Stimulated activated CD8-positive, alpha-beta memory T cell treated with anti-CD3 and anti-CD28 coated beads, Interleukin-4, amount 100 ng/mL, for 24 hours (primary cell): ENCODE data around the gene VAMP7.
"Not testable (repeated sequence)": the region's sequence is repeated elsewhere in the genome, so short reads cannot be mapped to it uniquely, and the experiment has no call there.

Experiments used
- DNase-seq: peaks from one replicate; pipeline ENCODE4 v3.0.0-alpha.2; 2020; ENCODE audit warnings: low read depth

VAMP7 gene

DNA sequence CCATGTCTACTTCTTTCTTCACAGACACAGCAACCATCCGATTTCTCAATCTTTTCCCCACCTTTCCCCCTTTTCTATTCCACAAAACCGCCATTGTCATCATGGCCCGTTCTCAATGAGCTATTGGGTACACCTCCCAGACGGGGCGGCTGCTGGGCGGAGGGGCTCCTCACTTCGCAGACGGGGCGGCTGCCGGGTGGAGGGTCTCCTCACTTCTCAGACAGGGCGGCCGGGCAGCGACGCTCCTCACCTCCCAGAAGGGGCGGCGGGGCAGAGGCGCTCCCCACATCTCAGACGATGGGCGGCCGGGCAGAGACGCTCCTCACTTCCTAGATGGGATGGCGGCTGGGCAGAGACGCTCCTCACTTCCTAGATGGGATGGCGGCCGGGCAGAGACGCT, 26.5 kb downstream of the VAMP7 start:
- not testable (repeated sequence) for DNase-seq

DNA sequence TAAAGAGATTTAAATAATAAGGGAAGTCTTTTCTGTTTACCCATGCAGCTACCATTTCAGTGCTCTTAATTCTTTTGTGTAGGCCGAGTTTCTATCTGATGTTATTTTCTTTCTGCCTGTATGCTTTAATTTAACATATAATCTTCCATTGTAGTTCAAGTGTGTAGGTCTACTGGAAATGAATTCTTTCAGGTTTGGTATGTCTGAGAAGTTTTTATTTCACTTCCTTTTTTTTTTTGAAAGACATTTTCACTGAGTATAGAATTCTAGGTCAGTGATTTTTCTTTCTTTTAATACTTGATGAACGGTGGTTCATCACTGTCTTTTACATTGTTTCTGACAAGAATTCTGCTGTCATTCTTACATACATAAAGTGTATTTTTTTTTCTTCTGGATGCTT, 42.1 kb downstream of the VAMP7 start:
- DNase-seq, result no peak

DNA sequence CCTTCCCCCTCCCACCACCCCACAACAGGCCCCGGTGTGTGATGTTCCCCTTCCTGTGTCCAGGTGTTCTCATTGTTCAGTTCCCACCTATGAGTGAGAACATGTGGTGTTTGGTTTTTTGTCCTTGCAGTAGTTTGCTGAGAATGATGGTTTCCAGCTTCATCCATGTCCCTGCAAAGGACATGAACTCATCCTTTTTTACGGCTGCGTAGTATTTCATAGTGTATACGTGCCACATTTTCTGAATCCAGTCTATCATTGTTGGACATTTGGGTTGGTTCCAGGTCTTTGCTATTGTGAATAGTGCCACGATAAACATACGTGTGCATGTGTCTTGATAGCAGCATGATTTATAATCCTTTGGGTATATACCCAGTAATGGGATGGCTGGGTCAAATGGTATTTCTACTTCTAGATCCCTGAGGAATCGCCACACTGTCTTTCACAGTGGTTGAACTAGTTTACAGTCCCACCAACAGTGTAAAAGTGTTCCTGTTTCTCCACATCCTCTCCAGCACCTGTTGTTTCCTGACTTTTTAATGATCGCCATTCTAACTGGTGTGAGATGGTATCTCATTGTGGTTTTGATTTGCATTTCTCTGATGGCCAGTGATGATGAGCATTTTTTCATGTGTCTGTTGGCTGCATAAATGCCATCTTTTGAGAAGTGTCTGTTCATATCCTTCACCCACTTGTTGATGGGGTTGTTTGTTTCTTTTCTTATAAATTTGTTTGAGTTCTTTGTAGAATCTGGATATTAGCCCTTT, 49.9 kb downstream of the VAMP7 start:
- not testable (repeated sequence) for DNase-seq

DNA sequence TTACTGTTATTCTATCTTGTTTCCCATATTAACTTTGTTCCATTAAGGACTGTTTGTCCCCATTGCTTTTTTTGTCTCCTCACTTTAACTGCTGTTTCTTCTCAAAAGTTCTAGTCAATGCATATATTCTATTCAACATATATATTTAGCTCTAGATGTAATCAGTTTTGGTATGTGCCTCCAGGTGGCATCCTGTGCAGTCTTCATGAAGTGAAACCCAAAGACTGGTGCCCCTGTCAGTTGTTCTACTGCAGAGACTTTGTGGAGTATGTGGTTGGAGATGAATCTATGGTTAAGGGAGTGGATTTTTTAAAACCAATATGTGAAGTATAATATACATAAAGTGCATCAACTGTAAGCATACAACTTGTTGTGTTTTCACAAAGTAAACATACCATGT, 57.0 kb downstream of the VAMP7 start:
- DNase-seq, result no peak

DNA sequence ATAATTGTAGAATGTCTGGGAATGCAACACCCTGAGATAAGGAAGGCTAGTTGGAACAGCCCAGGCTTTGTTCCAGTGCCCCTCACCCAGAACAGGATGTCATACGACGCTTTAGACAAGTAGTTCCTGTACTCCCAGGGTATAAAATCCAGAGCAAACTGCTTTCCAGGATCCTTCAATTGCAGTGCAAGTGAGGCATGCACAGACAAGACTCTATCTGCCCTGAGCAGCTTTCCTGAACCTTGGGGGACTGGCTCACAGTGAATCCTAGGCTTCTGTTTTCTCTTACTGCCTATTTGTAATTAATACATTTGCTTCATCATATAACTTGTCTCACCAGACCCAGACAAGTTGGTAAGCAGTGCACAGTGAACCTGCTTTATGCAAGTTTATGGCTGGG, 68.0 kb downstream of the VAMP7 start:
- DNase-seq, result no peak

DNA sequence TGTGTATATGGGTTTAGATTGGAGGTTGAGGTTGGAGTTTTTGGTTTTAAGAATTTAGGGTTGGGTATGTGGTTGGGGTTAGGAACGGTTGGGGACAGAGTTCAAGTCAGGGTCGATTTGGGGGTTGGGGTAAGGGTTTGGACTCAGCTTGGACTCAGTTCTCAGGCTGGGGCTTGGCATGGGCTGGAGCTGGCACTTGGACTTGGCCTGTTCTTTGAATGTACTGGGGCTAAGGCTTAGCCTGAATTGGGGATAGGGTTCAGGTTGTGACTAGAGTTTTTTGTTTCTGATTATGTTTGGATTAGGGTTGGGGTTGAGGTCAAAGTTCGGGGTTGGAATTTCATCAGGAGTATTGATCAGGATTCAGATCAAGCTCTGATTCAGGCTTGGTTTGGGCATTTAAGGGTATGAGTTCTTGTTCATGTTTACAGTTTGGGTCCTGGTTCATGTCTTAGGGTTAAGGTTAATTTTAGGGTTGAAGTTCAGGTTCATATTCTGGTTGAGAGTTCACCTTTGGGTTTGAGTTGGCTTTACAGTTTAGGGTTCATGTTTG, 70.2 kb downstream of the VAMP7 start:
- no peak for DNase-seq

DNA sequence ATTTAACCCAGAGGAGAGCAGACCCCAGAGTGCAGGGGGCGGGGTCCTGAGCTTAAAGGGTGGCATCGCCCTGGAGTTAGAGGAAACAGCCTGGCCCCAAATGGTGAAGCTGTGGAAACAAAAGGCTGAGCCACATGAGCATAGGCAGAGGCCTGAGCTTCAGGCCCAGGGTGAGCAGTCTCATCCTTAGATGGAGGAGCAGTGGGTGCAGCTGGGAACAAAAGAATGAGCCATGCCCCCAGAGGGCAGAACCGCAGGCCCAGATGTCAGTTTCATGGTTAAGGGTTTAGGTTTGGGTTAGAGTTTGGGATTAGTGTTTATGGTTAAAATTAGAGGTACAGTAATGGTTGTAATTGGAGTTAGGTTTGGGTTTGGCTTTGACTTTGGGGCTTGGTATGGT, 71.9 kb downstream of the VAMP7 start:
- DNase-seq, result no peak

DNA sequence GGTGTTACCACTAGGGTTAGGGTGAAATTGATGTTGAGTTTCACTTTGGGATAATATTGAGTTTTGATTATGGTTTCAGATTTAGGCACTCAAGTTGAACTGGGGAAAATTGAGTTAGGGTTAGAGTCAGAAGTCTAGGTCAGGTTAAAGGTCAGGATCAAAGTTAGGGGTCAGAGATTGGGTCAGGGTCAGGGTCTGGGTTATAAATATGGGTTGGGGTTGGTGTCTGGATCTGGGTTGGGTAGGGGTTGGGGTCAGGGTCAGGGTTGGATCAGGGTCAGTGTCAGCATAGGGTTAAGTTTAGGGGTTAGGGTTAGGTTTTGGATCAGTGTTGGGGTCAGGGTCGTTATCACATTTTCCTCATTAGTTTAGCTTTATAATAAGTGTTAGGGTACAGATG, 73.6 kb downstream of the VAMP7 start:
- DNase-seq, result no peak

DNA sequence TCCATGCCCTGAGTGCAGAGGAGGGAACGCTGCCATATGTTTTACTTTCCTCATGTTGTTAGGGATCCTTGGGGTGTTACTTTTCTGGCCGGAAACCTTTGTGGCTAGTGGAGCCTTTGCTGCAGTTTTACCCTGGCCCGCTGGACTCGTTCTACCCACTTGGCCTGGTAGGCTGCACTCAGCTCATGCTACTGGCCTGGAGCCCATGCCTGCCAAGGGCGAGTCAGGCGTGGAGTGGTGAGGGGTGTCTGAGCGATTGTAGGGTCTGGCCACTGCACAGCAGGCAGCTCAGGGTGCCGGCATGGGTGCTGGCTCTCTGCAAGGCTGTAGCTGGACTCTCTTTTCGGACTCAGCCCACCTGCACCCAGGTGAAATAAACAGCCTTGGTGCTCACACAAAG, 75.0 kb downstream of the VAMP7 start:
- no peak for DNase-seq

DNA sequence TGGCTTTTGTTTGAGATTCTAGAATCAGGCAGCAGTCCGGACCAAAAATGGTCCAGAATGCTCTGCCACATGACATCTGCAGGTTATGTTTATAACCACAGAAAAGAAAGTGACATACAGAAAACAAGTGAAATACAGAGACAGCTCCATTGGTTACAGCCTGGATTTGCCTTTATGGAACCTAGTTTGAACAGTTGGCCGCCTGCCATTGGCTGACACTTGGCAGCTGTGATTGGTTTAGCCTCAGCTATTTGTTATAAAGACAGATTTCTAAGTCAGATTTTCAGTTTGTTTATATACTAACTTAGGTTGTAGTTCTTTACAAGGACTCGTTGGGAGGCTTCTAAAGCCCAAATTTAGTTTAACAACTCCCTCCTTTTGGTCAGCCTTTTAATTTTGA, 75.5 kb downstream of the VAMP7 start:
- no peak for DNase-seq

DNA sequence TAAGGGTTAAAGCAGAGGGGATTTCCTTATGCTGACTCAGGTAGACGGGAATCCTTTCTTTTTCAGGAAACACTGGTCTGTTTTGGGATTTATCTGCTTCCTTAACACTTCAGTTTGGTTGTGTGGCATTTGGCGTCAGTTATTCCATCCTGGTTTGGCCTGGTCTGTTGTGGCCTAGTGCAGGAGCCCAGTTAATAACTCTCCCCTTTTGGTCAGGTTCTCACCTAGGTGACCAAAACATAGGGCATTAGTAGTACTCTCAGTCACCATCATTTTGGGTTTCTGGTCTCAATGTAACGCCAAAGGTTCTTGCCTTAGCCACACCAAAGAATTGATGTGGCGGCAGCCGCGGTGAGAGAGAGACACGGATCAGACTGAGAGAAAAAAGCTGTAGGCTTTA, 76.7 kb downstream of the VAMP7 start:
- no peak for DNase-seq

DNA sequence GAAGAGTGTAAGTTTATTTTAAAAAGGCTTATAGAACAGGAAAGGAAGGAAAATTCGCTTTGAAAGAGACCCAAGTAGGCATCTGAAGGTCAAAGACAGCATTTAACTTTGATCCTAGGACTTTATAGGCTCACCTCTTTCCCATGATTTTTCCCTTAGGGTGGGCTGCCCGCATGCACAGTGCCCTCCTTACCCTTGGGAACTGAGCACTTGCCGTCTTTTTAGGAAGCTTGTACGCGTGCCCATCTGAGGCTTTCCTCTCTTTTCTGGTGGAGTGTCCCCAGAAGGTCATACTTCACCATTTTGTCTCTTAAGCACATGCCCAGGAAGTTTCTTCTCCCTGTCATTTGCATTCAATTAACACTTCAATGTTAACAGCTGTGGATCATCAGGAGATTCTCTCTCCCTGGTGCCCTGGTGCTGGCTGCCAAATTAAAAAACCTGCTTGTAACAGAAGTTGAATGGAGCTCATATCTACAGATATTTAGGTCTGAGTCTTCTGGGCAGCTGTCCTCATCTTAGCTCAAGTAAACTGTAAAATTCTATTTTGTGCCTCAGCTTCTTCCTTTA, 78.0 kb downstream of the VAMP7 start:
- DNase-seq, result no peak

DNA sequence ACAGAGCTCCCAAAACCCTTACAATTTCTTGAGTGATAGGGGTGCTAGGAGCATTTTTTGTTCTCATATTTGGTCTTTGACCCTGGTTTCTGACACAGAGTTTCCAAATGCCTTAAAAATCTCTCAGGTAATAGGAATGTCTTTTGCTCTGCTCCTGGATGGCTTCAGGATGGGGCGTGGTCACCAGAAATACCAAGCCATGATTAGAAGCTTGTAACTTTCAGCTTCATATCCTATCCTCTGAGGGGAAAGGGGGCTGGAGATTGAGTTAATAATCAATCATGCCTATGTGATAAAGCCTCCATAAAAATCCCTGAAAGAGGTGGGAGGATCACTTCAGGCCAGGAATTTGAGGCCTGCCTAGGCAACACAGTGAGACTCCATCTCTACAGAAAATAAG, 81.8 kb downstream of the VAMP7 start:
- no peak for DNase-seq

DNA sequence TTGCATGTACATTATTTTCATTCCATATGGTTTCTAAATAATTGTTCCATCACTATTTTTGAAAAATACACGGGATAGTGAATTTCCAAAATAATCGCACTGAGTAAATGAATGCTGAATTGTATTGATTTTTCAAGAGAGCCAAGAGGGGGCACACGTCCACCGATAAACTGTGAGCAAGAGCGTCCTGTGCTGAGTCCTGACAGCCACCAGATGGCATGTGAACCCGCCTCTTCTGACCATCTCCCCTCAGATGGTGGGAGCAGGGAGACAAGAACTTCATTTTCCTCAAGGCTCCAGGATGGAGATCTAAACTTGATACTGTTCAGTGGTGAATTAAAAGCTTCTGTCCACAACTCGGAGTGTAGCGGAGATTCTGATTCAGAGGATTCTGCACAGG, 85.7 kb downstream of the VAMP7 start:
- no peak for DNase-seq

DNA sequence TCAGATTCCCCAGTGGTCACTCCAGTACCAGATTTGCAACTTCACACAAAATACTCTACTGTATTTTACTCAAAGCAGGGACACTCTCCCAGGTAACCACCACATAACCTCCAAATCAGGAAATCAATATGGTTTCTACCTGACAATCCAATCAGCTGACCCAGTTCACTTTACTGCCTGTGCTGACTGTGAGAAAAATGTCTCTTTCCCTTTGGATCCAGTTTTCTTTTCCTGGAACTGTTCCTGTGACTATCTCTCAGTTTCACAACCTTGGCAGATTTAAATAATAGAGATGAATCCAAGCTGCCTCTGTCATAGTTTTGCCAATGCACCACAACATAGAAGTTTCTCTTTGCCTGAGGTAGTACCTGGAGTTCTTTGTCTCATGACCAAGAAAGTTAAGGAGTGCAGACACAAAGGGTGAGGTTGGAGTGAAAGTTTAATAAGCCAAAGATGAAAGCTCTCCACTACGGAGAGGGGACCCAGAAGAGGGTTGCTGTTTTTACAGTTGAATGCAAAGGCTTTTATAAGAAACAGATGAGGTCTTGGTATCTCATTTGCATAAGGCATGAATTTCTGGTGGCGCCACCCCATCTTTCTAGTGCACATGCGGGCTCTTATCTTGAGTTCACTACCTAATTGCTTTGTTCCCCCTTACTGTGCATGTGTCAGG, 86.6 kb downstream of the VAMP7 start:
- no peak for DNase-seq

DNA sequence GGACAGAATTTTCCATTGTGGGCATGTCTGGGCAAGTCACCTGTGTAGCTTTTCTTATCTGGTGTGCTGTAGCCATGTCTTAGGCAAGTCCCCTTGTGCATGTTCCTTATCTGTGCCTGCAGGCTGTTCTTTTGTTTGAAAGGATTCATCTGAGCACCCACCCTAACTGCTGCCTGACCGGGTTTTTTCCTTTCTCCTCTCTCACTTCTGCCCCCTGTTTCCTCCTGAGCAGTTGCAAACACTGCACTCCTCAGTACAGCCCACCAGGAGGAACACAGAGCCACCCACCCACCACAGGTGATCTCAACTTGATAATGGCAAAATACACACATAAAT, 87.1 kb downstream of the VAMP7 start:
- DNase-seq, result no peak

DNA sequence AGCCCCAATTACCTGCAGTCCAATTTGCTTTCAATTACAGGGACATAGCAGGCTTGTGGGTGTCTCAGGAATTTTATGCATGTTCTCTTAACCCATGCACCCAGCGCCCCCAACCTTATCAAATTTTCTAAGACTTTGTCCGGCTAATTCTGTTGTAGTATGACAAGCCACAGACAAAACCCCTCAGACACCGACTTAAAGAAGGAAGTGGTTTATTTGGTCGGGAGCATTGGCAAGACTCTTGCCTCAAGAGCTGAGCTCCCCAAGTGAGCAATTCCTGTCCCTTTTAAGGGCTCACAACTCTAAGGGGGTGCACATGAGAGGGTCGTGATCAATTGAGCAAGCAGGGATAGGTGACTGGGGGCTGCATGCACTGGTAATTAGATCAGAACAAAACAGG, 87.6 kb downstream of the VAMP7 start:
- DNase-seq, result no peak

DNA sequence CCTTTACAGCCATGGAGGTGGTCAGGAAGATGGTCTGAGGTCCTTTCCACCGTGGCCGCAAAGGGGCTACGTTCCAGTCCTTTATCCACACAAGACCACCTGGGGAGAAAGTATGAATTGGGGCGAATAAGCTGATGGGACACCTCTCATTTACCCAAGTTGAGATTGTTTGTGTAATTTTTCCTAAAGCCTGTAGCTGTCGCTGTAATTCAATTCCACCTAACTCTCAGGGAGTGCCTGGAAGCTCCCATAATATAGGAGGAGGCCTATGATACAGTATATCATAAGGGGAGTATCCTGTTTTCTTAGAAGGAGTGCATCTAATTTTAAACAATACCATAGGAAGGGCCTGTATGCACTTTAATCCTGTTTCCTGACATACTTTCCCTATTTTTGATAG, 90.5 kb downstream of the VAMP7 start:
- not testable (repeated sequence) for DNase-seq

DNA sequence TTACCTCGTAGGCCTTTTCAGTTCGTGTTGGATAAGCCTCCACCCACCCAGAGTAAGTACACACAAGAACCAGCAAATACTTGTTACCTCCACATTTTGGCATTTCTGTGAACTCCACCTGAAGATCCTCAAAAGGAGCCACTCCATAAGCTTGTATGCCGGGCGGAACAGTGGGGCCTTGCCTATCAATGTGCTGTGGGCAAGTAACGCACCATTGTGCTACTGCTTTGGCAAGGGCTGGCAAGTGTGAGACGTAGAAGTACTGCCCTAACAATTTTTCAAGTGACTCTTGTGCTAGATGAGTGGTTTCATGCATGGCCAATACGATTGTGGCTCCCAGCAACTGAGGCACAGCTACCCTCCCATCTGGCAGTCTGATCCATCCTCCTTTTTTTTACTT, 91.1 kb downstream of the VAMP7 start:
- DNase-seq, result not testable (repeated sequence)

DNA sequence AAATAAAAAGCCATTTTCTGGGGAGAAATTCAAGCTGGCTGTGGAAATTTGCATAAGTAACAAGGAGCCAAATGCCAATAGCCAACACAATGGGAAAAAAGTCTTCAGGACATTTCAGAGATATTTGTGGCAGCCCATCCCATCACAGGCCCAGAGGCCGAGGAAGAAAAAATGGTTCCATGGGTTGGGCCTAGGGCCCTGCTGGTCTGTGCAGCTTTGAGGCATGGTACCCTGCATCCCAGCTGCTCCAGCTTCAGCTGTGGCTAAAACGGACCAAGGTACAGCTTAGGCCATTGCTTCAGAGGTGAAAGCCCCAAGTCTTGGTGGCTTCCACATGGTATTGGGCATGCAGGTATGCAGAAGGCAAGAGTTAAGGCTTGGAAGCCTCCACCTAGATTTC, 102.2 kb downstream of the VAMP7 start:
- no peak for DNase-seq

DNA sequence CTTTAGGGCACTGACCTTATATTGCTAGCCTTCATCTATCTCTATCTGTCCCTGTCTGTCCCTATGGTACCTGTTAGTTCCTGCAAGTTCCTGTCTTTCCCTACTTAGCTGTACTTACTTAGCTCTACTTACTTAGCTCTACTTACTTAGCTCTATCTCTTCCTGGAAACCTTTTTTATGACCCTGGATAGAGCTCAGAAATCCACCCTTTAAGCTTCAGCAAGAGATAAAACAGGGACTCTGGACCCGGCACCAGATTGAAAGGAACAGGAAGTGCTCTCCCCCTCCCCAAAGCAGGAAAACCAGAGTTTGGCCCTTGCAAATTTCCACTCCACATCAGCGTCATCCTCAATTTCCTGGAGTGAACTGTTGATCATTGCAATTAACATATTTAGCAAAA, 104.1 kb downstream of the VAMP7 start:
- DNase-seq, result no peak

DNA sequence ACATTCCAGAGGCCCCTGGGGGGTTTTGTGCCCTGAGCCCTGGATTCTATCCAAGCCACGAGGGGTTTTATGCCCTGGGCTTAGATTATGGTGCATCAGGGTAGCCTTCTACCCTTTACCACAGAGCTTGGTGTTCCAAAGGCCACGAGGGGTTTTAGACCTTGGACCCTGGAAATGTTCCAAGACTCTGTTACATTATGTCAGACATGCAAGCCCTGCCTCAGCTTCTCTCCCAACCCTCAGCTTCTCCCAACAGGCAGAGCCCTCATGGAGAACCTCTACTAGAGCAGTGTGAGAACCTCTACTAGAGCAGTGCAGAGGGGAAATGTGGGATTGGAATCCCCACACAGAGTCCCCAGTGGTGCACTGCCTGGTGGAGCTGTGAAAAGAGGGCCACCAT, 105.8 kb downstream of the VAMP7 start:
- DNase-seq, result not testable (repeated sequence)

DNA sequence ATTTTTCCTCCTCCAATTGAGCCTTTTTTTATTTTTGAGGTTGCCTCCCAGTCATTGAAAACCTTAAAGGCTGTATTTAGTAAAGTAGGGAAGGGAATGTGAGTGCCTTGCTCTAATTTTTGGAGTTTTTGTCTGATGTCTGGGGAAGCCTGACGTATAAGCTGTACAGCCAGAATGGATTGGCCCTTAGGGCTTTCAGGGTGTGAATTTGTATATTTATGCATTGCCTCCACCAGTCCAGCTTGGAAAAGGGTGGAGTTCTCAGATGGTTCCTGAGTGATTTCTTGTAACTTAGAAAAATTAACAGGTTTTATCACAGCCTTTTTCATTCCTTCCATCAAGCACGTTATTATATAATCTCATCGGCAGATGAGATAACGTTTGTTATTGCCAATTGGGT, 107.7 kb downstream of the VAMP7 start:
- no peak for DNase-seq
